Measurements from ENCODE around the gene FOXP1. TPM values are rescaled to one million over a fixed set of nuclear protein-coding genes. Genes with fewer than 3 reads are reported as not detected.

The FOXP1 gene
- total RNA-seq, 1 donor from 2014 or later = 31.1 TPM

GRCh38 chr3:71131375-71132314 lies 451.9 kb downstream of the FOXP1 start:
- Mint-ChIP-seq H3K4me1 (ENCODE audit: low read depth, unreplicated experiment) (peaks cover 27% of the 10 kb centered on the region), H3K9me3 (ENCODE audit: unreplicated experiment) (no peaks in the 10 kb centered on the region), H3K4me3 (ENCODE audit: unreplicated experiment) (no peak overlapping the region), H3K27ac (ENCODE audit: unreplicated experiment) (no peak overlapping the region), H3K36me3 (ENCODE audit: unreplicated experiment) (no peaks in the 10 kb centered on the region), H3K27me3 (ENCODE audit: unreplicated experiment) (no peaks in the 10 kb centered on the region)
- DNase-seq = no peak
- no peak for TF ChIP-seq CTCF (IDR thresholded peaks at IDR 0.05; ENCODE audit: partially characterized antibody, unreplicated experiment)

- H3K27me3 Mint-ChIP-seq (ENCODE audit: unreplicated experiment) = no peaks in the 10 kb centered on the region
- no peaks in the 10 kb centered on the region for H3K36me3 Mint-ChIP-seq (ENCODE audit: unreplicated experiment)
- H3K4me3 Mint-ChIP-seq (ENCODE audit: unreplicated experiment) = peak overlapping the region; percentile 72
- no peak for DNase-seq
- peaks cover 27% of the 10 kb centered on the region for H3K4me1 Mint-ChIP-seq (ENCODE audit: low read depth, unreplicated experiment)
- TF ChIP-seq CTCF (IDR thresholded peaks at IDR 0.05; ENCODE audit: partially characterized antibody, unreplicated experiment) = no peak
- no peak overlapping the region for H3K27ac Mint-ChIP-seq (ENCODE audit: unreplicated experiment)
- H3K9me3 Mint-ChIP-seq (ENCODE audit: unreplicated experiment) = no peaks in the 10 kb centered on the region
These were observed 452.8 kb downstream of the FOXP1 start for GRCh38 chr3:71130471-71131374.

- DNase-seq = no peak
- Mint-ChIP-seq H3K9me3 (ENCODE audit: unreplicated experiment) (no peaks in the 10 kb centered on the region), H3K27me3 (ENCODE audit: unreplicated experiment) (no peaks in the 10 kb centered on the region), H3K27ac (ENCODE audit: unreplicated experiment) (no peak overlapping the region), H3K36me3 (ENCODE audit: unreplicated experiment) (no peaks in the 10 kb centered on the region), H3K4me1 (ENCODE audit: low read depth, unreplicated experiment) (peaks cover 27% of the 10 kb centered on the region), H3K4me3 (ENCODE audit: unreplicated experiment) (peak overlapping the region; percentile 72)
- TF ChIP-seq CTCF (IDR thresholded peaks at IDR 0.05; ENCODE audit: partially characterized antibody, unreplicated experiment) = no peak
These were observed 453.7 kb downstream of the FOXP1 start for GRCh38 chr3:71129611-71130431.

GRCh38 chr3:71128961-71129360 lies 454.6 kb downstream of the FOXP1 start:
- no peak for DNase-seq
- Mint-ChIP-seq H3K9me3 (ENCODE audit: unreplicated experiment) (no peaks in the 10 kb centered on the region), H3K27ac (ENCODE audit: unreplicated experiment) (no peak overlapping the region), H3K36me3 (ENCODE audit: unreplicated experiment) (no peaks in the 10 kb centered on the region), H3K27me3 (ENCODE audit: unreplicated experiment) (no peaks in the 10 kb centered on the region), H3K4me1 (ENCODE audit: low read depth, unreplicated experiment) (peaks cover 27% of the 10 kb centered on the region), H3K4me3 (ENCODE audit: unreplicated experiment) (no peak overlapping the region)
- TF ChIP-seq CTCF (IDR thresholded peaks at IDR 0.05; ENCODE audit: partially characterized antibody, unreplicated experiment) = no peak

Data from glutamatergic neuron (in vitro differentiated cells).